NCI-H2081 treated with DMSO at 0.1 percent for 48 hours (cell line): Measurements from ENCODE around the gene HDGFL1.

Source experiments
- DNase-seq: peaks from one replicate; lab custom pipeline; 2025; lab: John Stamatoyannopoulos, UW

The HDGFL1 gene

DNA sequence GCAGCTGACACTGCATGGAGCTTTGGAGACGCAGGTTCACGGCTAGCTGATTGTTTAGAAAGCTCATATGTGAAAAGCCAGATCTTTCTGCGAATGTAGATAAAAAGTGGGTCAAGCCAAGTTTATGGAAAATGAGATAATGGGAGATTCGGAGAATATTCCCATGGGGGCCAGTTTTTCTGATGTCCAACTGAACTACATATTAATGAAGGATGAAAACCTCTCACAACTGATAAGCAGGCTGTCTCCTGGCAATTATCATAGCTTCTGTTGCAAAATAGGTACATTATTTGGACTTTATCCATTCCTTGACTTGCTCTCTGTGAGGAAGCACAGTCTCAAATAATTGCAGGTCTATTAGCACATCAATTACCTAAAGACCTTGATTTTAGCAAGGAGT is 21.1 kb downstream of the HDGFL1 start:
- DNase-seq, result no peak

DNA sequence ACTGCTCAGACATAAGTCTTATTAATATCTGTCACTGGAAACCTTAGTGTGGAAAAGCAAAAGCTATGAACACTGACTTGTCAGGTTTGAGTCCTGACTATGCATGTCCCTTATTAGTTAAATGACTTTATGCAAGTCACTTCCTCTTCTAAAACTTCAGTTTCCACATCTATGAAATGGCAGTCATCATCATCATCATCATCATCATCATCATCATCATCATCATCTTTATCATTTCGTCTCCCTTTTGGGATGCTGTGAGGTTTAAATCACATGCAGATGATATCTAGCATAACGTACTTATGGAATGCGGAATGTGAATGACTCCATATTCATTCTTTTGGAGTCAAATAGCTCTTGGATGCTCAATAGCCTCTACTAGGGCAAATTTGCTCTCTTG is 24.5 kb downstream of the HDGFL1 start:
- DNase-seq, result no peak

DNA sequence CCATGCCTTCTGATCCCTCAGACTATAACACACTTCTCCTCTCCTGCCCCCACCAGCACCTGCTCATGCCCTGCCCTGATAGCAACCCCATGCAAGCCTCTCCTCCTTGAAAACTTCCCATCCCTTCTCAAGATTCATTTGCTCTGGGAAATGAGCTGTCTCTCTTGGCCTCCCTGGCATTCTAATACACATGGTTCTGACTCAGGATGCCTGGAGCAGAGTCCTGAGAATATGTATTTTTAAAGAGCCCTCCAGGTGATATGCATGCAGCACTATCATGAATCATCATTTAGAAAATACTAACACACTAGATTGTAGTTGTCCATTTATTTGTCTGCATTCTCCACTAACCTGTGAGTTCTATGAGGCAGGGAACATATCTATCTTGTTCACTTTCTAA is 26.6 kb downstream of the HDGFL1 start:
- DNase-seq, result no peak

GRCh38 chr6:22598339-22598738 is 29.0 kb downstream of the HDGFL1 start:
- DNase-seq, result no peak

DNA sequence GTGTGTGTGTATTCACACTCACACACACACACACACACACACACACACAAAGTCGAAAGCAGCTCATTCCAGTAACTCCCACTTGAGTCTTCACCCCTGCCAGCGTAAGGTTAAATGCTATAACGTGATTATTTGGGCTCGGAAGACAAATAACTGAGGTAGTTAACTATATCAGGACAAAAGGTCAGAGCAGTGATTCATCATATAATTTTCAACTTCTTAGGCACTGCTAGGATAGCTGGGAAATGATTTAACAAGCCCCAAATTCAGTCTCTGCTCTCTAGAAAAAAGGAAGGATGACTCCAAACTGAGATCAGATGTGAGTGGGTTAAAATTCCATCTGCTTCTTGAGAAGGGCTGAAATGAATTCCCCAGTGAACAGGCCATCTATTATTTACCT is 30.7 kb downstream of the HDGFL1 start:
- no peak for DNase-seq

- no peak for DNase-seq
These were observed 32.6 kb downstream of the HDGFL1 start for GRCh38 chr6:22601984-22602383.

DNA sequence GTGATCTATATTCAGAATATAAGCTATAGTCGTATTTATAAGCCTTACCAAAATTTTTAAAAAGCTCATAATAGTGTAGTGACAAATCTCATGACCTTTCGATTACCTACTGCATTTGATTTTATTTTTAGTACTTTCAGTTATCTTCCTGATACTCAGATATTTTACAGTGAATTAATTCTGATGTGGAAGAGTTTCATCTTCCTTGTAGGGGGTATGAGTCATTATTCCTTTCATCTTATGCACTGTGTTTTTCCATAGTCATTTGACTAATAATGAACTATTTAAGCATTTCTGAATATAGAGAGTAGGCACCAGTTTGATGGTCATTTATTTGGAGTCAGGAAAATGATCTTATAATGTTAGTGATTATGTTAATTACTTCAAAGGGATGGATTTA is 36.4 kb downstream of the HDGFL1 start:
- DNase-seq, result no peak

DNA sequence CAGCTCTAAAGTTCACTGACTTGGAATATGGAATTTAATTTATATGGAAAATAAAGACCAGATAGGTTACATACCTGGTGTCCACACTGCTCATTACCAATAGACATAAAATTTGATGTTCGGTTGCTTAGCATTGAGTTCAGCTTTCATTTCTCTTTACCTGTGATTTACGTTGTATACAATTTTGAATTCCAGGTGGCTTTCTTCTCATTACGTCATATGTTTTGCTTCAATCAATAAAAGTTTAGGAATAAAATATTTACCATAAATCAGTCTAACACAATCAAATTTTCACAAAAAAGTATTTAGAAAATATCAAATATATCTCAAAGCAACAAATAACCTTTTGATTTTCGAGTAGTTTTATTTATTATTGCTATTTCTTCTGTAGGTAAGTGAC is 40.8 kb downstream of the HDGFL1 start:
- DNase-seq, result no peak

DNA sequence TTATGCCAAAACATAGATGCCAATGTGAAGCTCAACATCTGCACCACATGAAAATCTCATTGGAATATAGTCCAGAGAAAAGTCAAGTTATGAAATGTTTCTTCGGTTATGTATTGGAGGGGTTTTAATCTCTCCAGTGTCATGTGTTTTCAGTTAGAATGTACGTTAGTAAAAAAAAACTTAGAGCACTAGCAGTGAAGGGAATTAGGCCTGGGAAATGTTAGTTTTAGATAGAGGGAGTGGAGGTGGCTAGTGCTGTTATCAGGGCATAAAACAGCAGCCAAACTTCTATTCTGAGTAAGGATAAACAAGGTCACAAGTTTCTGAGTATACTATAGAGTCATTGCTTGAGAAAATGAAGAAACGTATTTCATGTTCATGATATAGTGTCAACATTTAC is 42.9 kb downstream of the HDGFL1 start:
- DNase-seq, result no peak

GRCh38 chr6:22613051-22613450 is 43.7 kb downstream of the HDGFL1 start:
- no peak for DNase-seq

DNA sequence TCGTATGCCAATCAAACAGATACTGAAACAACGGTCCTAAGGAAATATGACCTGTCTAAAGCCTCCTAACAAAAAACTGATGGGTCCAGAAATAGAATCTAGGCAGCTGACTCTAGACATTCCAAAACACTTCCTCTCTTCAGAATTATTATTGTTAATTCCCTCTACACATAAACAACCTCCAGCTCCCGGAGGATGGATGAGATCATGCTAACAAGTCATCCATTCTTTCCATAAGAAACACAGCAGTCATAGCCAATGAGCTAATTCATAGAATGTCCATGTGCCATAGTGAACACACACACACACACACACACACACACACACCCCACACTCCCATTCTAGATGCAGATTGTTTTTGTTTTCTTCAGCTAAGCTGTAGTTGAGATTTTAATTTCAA is 44.3 kb downstream of the HDGFL1 start:
- DNase-seq, result no peak

- no peak for DNase-seq
These were observed 45.2 kb downstream of the HDGFL1 start for GRCh38 chr6:22614547-22614946.

GRCh38 chr6:22621028-22621427 is 51.7 kb downstream of the HDGFL1 start:
- DNase-seq, result no peak
